Endodermal cell (in vitro differentiated cells): ENCODE data around the gene RRAS. TPM values are rescaled to one million over a fixed set of nuclear protein-coding genes. Genes with fewer than 3 reads are reported as not detected.

Experiments used
- DNase-seq: peaks from one replicate; pipeline ENCODE4 v3.0.0-alpha.2; 2017
- H3K27ac ChIP-seq: 2 replicates; pipeline ENCODE4 v1.5.1; 2013; ENCODE audit warnings: mild to moderate bottlenecking, low read depth, low read length, moderate library complexity
- H3K27me3 ChIP-seq: 2 replicates; pipeline ENCODE4 v1.6.1; 2013; ENCODE audit warnings: mild to moderate bottlenecking, low read length, moderate library complexity; ENCODE audit not compliant: insufficient read depth, control insufficient read depth, poor library complexity, severe bottlenecking
- H3K36me3 ChIP-seq: 2 replicates; pipeline ENCODE4 v1.7.0; 2013; ENCODE audit warnings: mild to moderate bottlenecking, low read length, moderate library complexity; ENCODE audit not compliant: control insufficient read depth, insufficient read depth
- H3K4me1 ChIP-seq: one replicate; pipeline ENCODE4 v1.7.0; 2013; ENCODE audit warnings: low read length; ENCODE audit not compliant: control insufficient read depth, insufficient read depth
- H3K4me3 ChIP-seq: 2 replicates; pipeline ENCODE4 v1.5.1; 2013; ENCODE audit warnings: mild to moderate bottlenecking, low read length, moderate library complexity
- H3K9ac ChIP-seq: 2 replicates; pipeline ENCODE4 v1.6.1; 2013; ENCODE audit warnings: mild to moderate bottlenecking, low read length, moderate library complexity; ENCODE audit not compliant: poor library complexity, severe bottlenecking; ENCODE audit errors: extremely low read depth
- H3K9me3 ChIP-seq: 2 replicates; pipeline ENCODE4 v1.6.1; 2013; ENCODE audit warnings: mild to moderate bottlenecking, low read length, moderate library complexity; ENCODE audit not compliant: control insufficient read depth
- H3K27ac Mint-ChIP-seq: 2 replicates; pipeline ENCODE4 v1.8.0; 2020; ENCODE audit warnings: mixed read lengths
- H3K27me3 Mint-ChIP-seq: 2 replicates; pipeline ENCODE4 v1.8.0; 2021; ENCODE audit warnings: mild to moderate bottlenecking, mixed read lengths; ENCODE audit not compliant: insufficient read depth
- H3K36me3 Mint-ChIP-seq: 2 replicates; pipeline ENCODE4 v1.8.0; 2020; ENCODE audit warnings: low read depth, mixed read lengths
- H3K4me1 Mint-ChIP-seq: 2 replicates; pipeline ENCODE4 v1.8.0; 2020; ENCODE audit warnings: mixed read lengths
- H3K4me3 Mint-ChIP-seq: 2 replicates; pipeline ENCODE4 v1.8.0; 2020; ENCODE audit warnings: mild to moderate bottlenecking, moderate library complexity, mixed read lengths
- H3K9me3 Mint-ChIP-seq: 2 replicates; pipeline ENCODE4 v1.8.0; 2020; ENCODE audit warnings: mild to moderate bottlenecking, mixed read lengths
- WGBS, 2 experiments: methylation state at CpG; one replicate each; pipeline versions ENCODE4 v1.1.5 to v1.1.7; 2013; ENCODE audit warnings: missing lambda C conversion rate in 2 of 2, mixed read lengths in 1 of 2; ENCODE audit not compliant: insufficient coverage in 1 of 2, insufficient read length in 1 of 2; 5-methylcytosine and 5-hydroxymethylcytosine counted together
- long read RNA-seq, 4 experiments: library from polyadenylated mRNA in 2 of 4; library from RNA in 1 of 4; library from capped mRNA in 1 of 4; stranded (forward) in 3 of 4; unstranded in 1 of 4; transcript quantifications; one replicate each; pipeline ENCODE4 v2.0.0, GENCODE V29; 2020 to 2021; ENCODE audit warnings: inconsistent platforms in 1 of 4
- polyA plus RNA-seq, 2 experiments: library from polyadenylated mRNA; stranded (reverse); fragments of 50-300 nt; gene quantifications; one replicate each; pipeline ENCODE4 v1.2.3, GENCODE V29; 2013
- total RNA-seq, 2 donors: library from RNA; stranded (reverse); fragmentation: NEBNext Ultra II Directional in 1 of 2; extraction: Animal tissue kit (Norgen Biotek cat#: 25700) in 1 of 2; gene quantifications; 2 replicates in 1 of 2; 3 replicates in 1 of 2; pipeline ENCODE4 v1.2.1, GENCODE V29; 2021
- TF ChIP-seq, protein P1 (sequence below): fragments of 200-600 bp; sonication (generic); conservative IDR thresholded peaks from 2 replicates; pipeline ENCODE4 v1.5.0; 2021; ENCODE audit warnings: antibody characterized with exemption, mild to moderate bottlenecking

RRAS gene
- 1 to 10 TPM; 5.8 to 7.3 TPM for total RNA-seq
- polyA plus RNA-seq (2013, experiment 1 of 2) = 18.7 TPM
- 22.4 TPM for polyA plus RNA-seq (2013, experiment 2 of 2)
- long read RNA-seq, experiment 1, partial matches to known transcripts = 1 of 4 reads
- long read RNA-seq, experiment 1, other reads (novel, unspliced or antisense) = 0 of 4 reads
- long read RNA-seq, experiment 2, transcript RRAS-201 (6 exons, 1,044 nt) = major isoform, 13 of 13 reads
- long read RNA-seq, experiment 2, partial matches to known transcripts = 0 of 13 reads
- long read RNA-seq, experiment 2, other reads (novel, unspliced or antisense) = 0 of 13 reads
- long read RNA-seq, experiment 3, partial matches to known transcripts = 0 of 1 reads
- long read RNA-seq, experiment 3, other reads (novel, unspliced or antisense) = 1 of 1 reads
- long read RNA-seq, experiment 4, partial matches to known transcripts = 0 of 3 reads
- long read RNA-seq, experiment 4, other reads (novel, unspliced or antisense) = 1 of 3 reads

DNA sequence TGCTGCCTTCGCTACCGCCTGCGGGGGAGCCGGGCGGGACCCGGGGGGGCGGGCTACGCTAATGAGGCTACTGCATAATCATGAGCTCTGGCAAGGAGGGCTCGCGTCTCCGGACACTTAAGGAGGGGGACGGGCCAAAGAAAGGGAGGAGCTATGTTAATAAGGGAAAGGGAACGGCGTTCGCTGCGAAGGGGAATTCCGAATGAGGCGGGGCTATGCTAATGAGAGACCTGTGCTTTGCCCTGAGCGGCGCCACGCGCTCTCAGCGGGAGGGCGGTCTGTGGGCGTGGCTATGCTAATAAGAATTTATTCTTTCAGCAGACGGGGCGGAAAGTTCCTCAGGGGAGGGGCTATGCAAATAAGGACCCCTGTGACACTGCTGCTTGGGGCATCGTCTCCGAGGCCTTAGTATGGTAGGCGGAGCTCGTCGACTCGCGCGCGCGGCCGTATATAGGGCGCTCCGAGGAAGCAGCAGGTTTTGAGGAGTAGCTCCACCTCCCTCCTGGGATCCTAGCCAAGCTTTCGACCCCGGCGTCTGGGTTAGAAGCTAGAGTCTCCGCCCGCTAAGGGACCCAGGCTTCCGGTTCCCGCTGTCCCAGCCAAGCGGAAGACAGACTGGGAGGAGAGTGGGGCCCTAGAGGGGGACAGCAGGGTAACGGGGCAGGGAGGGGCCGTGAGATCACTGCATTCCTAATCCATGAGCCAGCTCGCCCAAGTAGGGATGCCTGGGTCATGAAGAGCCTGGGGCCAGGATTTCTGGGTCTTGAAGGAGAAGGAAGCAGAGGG lies at the start of gene RRAS:
RRAS (minus strand) TSS at position 31 of the 786 bp plus-strand sequence. CDS start 45 bp downstream, outside the sequence.
- Histone ChIP-seq H3K27me3 (no peaks in the 10 kb centered on the region), H3K4me1 (peaks cover 4% of the 10 kb centered on the region), H3K9me3 (no peaks in the 10 kb centered on the region), H3K4me3 (peak within 1 kb of the TSS; percentile 92), H3K27ac (peak within 1 kb of the TSS; percentile 100), H3K9ac (peak within 1 kb of the TSS; percentile 100), H3K36me3 (peaks cover 13% of the 10 kb centered on the region)
- Mint-ChIP-seq H3K4me1 (peaks cover 43% of the 10 kb centered on the region), H3K9me3 (no peaks in the 10 kb centered on the region), H3K36me3 (peaks cover 8% of the 10 kb centered on the region), H3K27ac (peak within 1 kb of the TSS; percentile 100), H3K27me3 (peaks cover 18% of the 10 kb centered on the region), H3K4me3 (peak within 1 kb of the TSS; percentile 99)
- WGBS, 2 experiments = 0 to 1% methylated on average over 31 to 51 of the region's 51 CpGs
- DNase-seq = peak; percentile 100
- TF ChIP-seq, protein P1, sequence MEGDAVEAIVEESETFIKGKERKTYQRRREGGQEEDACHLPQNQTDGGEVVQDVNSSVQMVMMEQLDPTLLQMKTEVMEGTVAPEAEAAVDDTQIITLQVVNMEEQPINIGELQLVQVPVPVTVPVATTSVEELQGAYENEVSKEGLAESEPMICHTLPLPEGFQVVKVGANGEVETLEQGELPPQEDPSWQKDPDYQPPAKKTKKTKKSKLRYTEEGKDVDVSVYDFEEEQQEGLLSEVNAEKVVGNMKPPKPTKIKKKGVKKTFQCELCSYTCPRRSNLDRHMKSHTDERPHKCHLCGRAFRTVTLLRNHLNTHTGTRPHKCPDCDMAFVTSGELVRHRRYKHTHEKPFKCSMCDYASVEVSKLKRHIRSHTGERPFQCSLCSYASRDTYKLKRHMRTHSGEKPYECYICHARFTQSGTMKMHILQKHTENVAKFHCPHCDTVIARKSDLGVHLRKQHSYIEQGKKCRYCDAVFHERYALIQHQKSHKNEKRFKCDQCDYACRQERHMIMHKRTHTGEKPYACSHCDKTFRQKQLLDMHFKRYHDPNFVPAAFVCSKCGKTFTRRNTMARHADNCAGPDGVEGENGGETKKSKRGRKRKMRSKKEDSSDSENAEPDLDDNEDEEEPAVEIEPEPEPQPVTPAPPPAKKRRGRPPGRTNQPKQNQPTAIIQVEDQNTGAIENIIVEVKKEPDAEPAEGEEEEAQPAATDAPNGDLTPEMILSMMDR = no peak

DNA sequence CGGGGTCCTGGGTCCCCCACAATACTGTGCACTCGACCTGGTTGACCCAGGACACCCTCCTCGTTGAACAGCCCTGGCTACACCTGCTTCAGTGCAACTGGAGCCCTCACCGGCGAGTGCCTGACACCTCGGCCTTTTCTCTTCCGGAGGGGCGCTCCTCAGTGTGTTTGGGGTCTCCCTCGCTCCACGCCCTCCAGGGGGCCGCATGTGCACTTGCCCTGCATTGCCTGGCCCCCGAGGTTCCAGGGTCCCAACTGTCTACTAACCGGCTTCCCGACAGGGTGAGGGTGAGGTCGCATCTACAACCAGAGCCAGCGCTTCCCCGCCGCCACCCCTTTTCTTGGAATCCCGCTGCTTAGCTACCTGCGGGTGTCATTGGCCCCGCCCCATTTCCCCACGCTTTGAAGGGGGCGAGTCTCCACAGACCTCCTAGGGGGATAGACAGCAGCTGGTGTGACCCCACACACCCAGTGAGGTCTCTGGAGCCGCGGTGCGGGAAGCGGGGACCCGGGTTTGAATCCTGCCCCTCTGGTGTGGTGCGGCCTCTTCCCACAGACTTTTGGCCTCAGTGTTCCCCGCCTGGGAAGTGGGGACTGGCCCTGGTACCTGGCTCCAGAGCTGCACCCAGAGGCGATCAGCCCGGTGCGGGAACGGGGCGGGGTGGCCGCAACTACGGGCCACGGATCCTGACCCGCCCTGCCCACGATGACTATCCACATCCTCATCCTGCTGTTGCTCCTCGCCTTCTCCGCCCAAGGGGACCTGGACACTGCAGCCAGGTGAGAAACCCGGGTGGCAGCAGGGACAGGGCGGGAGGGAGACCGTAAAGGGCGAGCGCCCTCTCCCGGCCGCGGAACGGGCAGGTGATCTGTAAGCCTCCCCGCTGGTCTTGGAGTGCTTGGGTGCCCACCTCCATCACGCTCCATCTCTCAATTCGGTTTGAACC lies 49.5 kb upstream of the RRAS start, which contains the start of gene ADM5:
ADM5 (plus strand) TSS at position 462 of the 946 bp plus-strand sequence; CDS start at position 706, 244 bp downstream.
- Histone ChIP-seq H3K27ac (peak within 1 kb of the TSS; percentile 58), H3K4me3 (peak within 1 kb of the TSS; percentile 82), H3K9ac (peak within 1 kb of the TSS; percentile 63), H3K9me3 (no peaks in the 10 kb centered on the region), H3K4me1 (no peaks in the 10 kb centered on the region), H3K36me3 (peaks cover 24% of the 10 kb centered on the region), H3K27me3 (no peaks in the 10 kb centered on the region)
- 94 to 97% methylated on average over 47 to 54 of the region's 54 CpGs for WGBS, 2 experiments
- H3K9me3 Mint-ChIP-seq = no peaks in the 10 kb centered on the region
- no peaks in the 10 kb centered on the region for H3K27me3 Mint-ChIP-seq
- peak within 1 kb of the TSS; percentile 94 for H3K27ac Mint-ChIP-seq
- H3K4me1 Mint-ChIP-seq = peaks cover 13% of the 10 kb centered on the region
- TF ChIP-seq, protein P1 = peak; percentile 85
- peak; percentile 93 for DNase-seq
- H3K36me3 Mint-ChIP-seq = peaks cover 31% of the 10 kb centered on the region
- H3K4me3 Mint-ChIP-seq = peak within 1 kb of the TSS; percentile 78
